HepG2 (cell line): Measurements from ENCODE around the gene SEPTIN10.

Experiments
- EZH2 ChIP-seq: conservative IDR thresholded peaks from 2 replicates; pipeline ENCODE4 v1.6.1; 2012; ENCODE audit warnings: mild to moderate bottlenecking, low read depth, low read length, moderate library complexity
- FOXA1 ChIP-seq, 2 experiments: fragments of 450-650 bp in 1 of 2; sonication (generic) in 1 of 2; formaldehyde crosslinking in 1 of 2; IDR thresholded peaks; 2 replicates each; pipeline versions ENCODE4 v1.4.0 to v1.6.1; 2016 to 2020; ENCODE audit warnings: missing genetic modification reagents in 1 of 2
- HDAC2 ChIP-seq: sonication (generic); formaldehyde crosslinking; IDR thresholded peaks from 2 replicates; pipeline ENCODE4 v1.4.0; 2020; ENCODE audit warnings: missing genetic modification reagents
- JUN ChIP-seq: sonication (generic); formaldehyde crosslinking; IDR thresholded peaks from 2 replicates; pipeline ENCODE4 v1.4.0; 2020; ENCODE audit warnings: mild to moderate bottlenecking, missing genetic modification reagents
- NFE2L1 ChIP-seq: sonication (generic); formaldehyde crosslinking; IDR thresholded peaks from 2 replicates; pipeline ENCODE4 v1.4.0; 2020; ENCODE audit warnings: missing genetic modification reagents, mild to moderate bottlenecking, borderline replicate concordance
- PHB2 ChIP-seq: fragments of 450-650 bp; IDR thresholded peaks from 2 replicates; pipeline ENCODE4 v1.6.1; 2018; ENCODE audit not compliant: partially characterized antibody
- TSC22D2 ChIP-seq: sonication (generic); formaldehyde crosslinking; IDR thresholded peaks from 2 replicates; pipeline ENCODE4 v1.5.1; 2020; ENCODE audit warnings: missing genetic modification reagents, mild to moderate bottlenecking, borderline replicate concordance
- TF ChIP-seq, protein P1 (sequence below): sonication (generic); formaldehyde crosslinking; IDR thresholded peaks from 2 replicates; pipeline ENCODE4 v1.5.0; 2020; ENCODE audit warnings: mild to moderate bottlenecking, missing genetic modification reagents, borderline replicate concordance

- no peak for TF ChIP-seq JUN (CRISPR knock-in tag)
- no peak for TF ChIP-seq FOXA1 (IDR thresholded peaks at IDR 0.05)
- no peak for TF ChIP-seq FOXA1 (CRISPR knock-in tag; IDR thresholded peaks at IDR 0.05)
- no peak for TF ChIP-seq EZH2
- no peak for TF ChIP-seq NFE2L1
- TF ChIP-seq, protein P1, sequence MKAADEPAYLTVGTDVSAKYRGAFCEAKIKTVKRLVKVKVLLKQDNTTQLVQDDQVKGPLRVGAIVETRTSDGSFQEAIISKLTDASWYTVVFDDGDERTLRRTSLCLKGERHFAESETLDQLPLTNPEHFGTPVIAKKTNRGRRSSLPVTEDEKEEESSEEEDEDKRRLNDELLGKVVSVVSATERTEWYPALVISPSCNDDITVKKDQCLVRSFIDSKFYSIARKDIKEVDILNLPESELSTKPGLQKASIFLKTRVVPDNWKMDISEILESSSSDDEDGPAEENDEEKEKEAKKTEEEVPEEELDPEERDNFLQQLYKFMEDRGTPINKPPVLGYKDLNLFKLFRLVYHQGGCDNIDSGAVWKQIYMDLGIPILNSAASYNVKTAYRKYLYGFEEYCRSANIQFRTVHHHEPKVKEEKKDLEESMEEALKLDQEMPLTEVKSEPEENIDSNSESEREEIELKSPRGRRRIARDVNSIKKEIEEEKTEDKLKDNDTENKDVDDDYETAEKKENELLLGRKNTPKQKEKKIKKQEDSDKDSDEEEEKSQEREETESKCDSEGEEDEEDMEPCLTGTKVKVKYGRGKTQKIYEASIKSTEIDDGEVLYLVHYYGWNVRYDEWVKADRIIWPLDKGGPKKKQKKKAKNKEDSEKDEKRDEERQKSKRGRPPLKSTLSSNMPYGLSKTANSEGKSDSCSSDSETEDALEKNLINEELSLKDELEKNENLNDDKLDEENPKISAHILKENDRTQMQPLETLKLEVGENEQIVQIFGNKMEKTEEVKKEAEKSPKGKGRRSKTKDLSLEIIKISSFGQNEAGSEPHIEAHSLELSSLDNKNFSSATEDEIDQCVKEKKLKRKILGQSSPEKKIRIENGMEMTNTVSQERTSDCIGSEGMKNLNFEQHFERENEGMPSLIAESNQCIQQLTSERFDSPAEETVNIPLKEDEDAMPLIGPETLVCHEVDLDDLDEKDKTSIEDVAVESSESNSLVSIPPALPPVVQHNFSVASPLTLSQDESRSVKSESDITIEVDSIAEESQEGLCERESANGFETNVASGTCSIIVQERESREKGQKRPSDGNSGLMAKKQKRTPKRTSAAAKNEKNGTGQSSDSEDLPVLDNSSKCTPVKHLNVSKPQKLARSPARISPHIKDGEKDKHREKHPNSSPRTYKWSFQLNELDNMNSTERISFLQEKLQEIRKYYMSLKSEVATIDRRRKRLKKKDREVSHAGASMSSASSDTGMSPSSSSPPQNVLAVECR (CRISPR knock-in tag), result no peak
- TF ChIP-seq PHB2, result no peak
- no peak for TF ChIP-seq TSC22D2 (CRISPR knock-in tag)
- no peak for TF ChIP-seq HDAC2 (CRISPR knock-in tag)
Observed at GRCh38 chr2:109533823-109534222, 79.9 kb downstream of the SEPTIN10 start.
